Stimulated activated memory B cell treated with anti-CD40 and anti-IgM and Interleukin-4, amounts not matched to agents 10 μg/mL and 1 μg/mL and 100 μg/mL, for 72 hours (primary cell): Measurements from ENCODE around the gene EMILIN3.
A peak's percentile ranks its signal among the peaks of the same experiment; 100 is the strongest.

ENCODE experiments used
- ATAC-seq: fragments of 150-1000 bp; cut with Tn5 transposase; 2 replicates; pipeline ENCODE4 v1.10.0; 2021
- H3K27ac Mint-ChIP-seq: one replicate; pipeline ENCODE4 v1.8.0; 2022; ENCODE audit warnings: mild to moderate bottlenecking, mixed read lengths
- H3K27me3 Mint-ChIP-seq: one replicate; pipeline ENCODE4 v1.8.0; 2022; ENCODE audit warnings: mixed read lengths
- H3K36me3 Mint-ChIP-seq: one replicate; pipeline ENCODE4 v1.8.0; 2022; ENCODE audit warnings: mixed read lengths
- H3K4me1 Mint-ChIP-seq: one replicate; pipeline ENCODE4 v1.8.0; 2022; ENCODE audit warnings: mixed read lengths
- H3K4me3 Mint-ChIP-seq: one replicate; pipeline ENCODE4 v1.8.0; 2022; ENCODE audit warnings: mild to moderate bottlenecking, moderate library complexity, mixed read lengths
- H3K9me3 Mint-ChIP-seq: one replicate; pipeline ENCODE4 v1.8.0; 2022; ENCODE audit warnings: mixed read lengths

EMILIN3 gene

GRCh38 chr20:41366546-41367392 lies at the start of gene EMILIN3:
Gene EMILIN3, minus strand, starts transcription at chr20:41366818. Its CDS starts 184 bp downstream, at chr20:41366634.
- ATAC-seq = no peak
- Mint-ChIP-seq H3K4me3 (peak within 1 kb of the TSS; percentile 11), H3K4me1 (peaks cover 12% of the 10 kb centered on the region), H3K9me3 (peaks cover 5% of the 10 kb centered on the region), H3K27ac (no peak within 1 kb of the TSS), H3K36me3 (peaks cover 5% of the 10 kb centered on the region), H3K27me3 (peaks cover 67% of the 10 kb centered on the region)

DNA sequence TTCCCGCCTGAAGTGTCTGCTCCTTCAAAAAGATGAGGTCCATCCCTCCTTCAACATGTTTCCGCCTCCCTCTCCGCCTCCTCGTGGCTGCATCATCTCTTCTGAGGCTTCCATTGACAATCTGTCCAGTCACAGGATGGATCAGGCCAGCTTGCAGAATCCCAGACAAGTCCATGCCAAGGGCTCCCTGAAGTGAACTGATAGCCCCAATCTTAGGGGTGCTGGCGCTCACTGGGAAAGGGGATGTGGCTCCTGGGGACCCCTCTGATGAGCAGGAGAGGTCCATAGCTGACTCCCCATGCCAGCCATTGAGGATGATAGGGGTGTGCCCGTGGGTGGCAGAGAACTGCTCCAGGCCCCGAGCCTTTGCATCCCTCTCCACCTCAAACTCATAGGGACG lies 48.6 kb upstream of the EMILIN3 start:
- Mint-ChIP-seq H3K27me3 (no peaks in the 10 kb centered on the region), H3K9me3 (no peaks in the 10 kb centered on the region), H3K4me3 (no peak overlapping the region), H3K4me1 (no peaks in the 10 kb centered on the region), H3K27ac (no peak overlapping the region), H3K36me3 (peaks cover 68% of the 10 kb centered on the region)
- ATAC-seq = no peak

- Mint-ChIP-seq H3K27me3 (no peaks in the 10 kb centered on the region), H3K36me3 (peaks cover 75% of the 10 kb centered on the region), H3K9me3 (no peaks in the 10 kb centered on the region), H3K27ac (no peak overlapping the region), H3K4me1 (no peaks in the 10 kb centered on the region), H3K4me3 (no peak overlapping the region)
- ATAC-seq = no peak
These were observed 46.6 kb upstream of the EMILIN3 start for GRCh38 chr20:41413169-41413568.

- no peak overlapping the region for H3K4me3 Mint-ChIP-seq
- H3K27me3 Mint-ChIP-seq = no peaks in the 10 kb centered on the region
- H3K4me1 Mint-ChIP-seq = no peaks in the 10 kb centered on the region
- ATAC-seq = no peak
- no peak overlapping the region for H3K27ac Mint-ChIP-seq
- H3K36me3 Mint-ChIP-seq = peaks cover 68% of the 10 kb centered on the region
- H3K9me3 Mint-ChIP-seq = no peaks in the 10 kb centered on the region
These were observed 45.9 kb upstream of the EMILIN3 start for GRCh38 chr20:41412324-41413120.

DNA sequence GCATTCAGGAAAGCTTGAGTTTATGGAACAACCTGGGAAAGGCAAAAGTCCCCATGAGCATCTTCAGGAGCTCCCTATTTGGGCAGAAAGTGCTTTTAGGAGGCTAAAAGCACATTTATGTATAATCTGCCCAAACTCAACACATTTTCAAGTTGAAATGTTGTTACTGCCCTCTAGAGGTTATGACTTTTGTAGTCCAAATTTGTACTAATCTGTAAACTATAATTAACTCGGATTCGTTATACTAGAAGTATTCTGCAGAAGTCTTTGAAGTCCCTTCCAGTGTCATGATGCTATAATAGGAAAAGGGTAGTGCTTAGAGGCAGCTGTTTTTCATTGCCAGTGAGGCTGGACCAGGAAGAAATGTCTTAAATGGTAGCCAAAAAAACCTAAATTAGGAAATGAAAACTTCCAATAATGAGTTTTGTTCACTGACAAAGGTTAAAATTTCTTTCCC lies 44.8 kb upstream of the EMILIN3 start:
- peaks cover 72% of the 10 kb centered on the region for H3K36me3 Mint-ChIP-seq
- H3K9me3 Mint-ChIP-seq = no peaks in the 10 kb centered on the region
- no peak overlapping the region for H3K27ac Mint-ChIP-seq
- no peak overlapping the region for H3K4me3 Mint-ChIP-seq
- no peaks in the 10 kb centered on the region for H3K27me3 Mint-ChIP-seq
- ATAC-seq = no peak
- no peaks in the 10 kb centered on the region for H3K4me1 Mint-ChIP-seq

GRCh38 chr20:41408986-41409385 lies 42.4 kb upstream of the EMILIN3 start:
- no peak for ATAC-seq
- Mint-ChIP-seq H3K27me3 (no peaks in the 10 kb centered on the region), H3K36me3 (peaks cover 66% of the 10 kb centered on the region), H3K27ac (no peak overlapping the region), H3K9me3 (no peaks in the 10 kb centered on the region), H3K4me1 (no peaks in the 10 kb centered on the region), H3K4me3 (no peak overlapping the region)

DNA sequence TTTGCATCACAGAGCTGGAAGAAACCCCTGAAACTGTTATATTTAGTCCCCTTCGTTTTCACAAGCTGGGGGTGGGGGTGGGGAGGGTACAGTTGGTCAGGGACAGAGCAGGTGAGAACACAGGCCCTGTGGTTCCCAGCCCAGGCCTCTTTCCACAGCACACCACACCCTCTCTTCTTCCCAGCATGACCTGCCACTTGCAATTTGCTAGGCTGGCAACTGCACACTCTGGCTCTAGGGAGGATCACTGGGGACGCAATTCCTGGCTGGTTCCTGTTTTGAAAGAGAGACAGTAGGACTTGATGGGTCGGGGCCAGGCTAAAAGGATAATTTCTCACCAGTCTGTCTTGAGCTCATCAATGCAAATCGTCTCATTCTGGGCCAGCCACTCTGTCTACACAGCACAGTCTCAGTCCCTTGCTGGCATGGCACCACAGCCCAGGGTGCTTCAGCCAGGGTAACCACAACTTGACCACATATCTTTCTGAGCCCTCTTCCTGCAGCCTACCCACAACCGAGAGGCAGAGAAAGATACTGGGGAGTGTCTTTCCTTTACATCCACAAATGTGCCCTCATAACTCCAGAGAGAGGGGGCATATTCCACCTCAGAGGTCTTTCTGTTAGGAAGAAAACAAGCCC lies 41.7 kb upstream of the EMILIN3 start:
- H3K4me3 Mint-ChIP-seq = no peak overlapping the region
- peaks cover 66% of the 10 kb centered on the region for H3K36me3 Mint-ChIP-seq
- ATAC-seq = peak; percentile 39
- H3K4me1 Mint-ChIP-seq = no peaks in the 10 kb centered on the region
- no peaks in the 10 kb centered on the region for H3K9me3 Mint-ChIP-seq
- no peaks in the 10 kb centered on the region for H3K27me3 Mint-ChIP-seq
- H3K27ac Mint-ChIP-seq = no peak overlapping the region

- Mint-ChIP-seq H3K27ac (no peak overlapping the region), H3K27me3 (no peaks in the 10 kb centered on the region), H3K9me3 (no peaks in the 10 kb centered on the region), H3K4me1 (no peaks in the 10 kb centered on the region), H3K4me3 (no peak overlapping the region), H3K36me3 (peaks cover 67% of the 10 kb centered on the region)
- no peak for ATAC-seq
These were observed 41.0 kb upstream of the EMILIN3 start for GRCh38 chr20:41407607-41408006.

DNA sequence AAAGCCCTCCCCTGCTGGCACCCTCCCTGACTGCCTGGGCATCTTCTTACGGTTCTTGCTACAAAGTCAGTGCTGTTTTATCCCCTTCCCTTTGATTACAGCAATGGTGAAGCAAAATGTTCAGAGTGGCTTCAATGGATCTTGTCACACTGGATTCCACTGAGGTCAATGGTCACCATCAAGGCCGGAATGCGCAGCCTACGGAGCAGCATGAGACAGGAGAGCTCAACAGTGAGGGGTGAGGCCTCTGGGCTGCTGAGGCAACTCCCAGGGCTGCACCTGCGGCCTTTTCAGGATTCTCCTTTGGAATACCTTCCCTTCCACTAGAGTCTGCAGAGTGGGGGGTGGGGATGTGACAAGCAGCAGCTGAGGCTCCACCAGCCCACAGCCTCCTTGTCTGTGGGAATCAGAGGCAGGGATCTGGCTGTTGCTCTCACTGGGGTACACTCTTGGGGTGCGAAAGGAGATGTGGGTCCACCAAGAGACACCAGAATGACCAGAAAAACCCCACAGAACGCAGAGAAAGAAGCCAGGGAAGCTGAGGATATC lies 40.4 kb upstream of the EMILIN3 start:
- Mint-ChIP-seq H3K9me3 (no peaks in the 10 kb centered on the region), H3K36me3 (peaks cover 65% of the 10 kb centered on the region), H3K4me1 (no peaks in the 10 kb centered on the region), H3K27me3 (no peaks in the 10 kb centered on the region), H3K4me3 (no peak overlapping the region), H3K27ac (no peak overlapping the region)
- no peak for ATAC-seq

GRCh38 chr20:41406353-41406752 lies 39.7 kb upstream of the EMILIN3 start:
- ATAC-seq = no peak
- Mint-ChIP-seq H3K4me3 (no peak overlapping the region), H3K27me3 (no peaks in the 10 kb centered on the region), H3K36me3 (peaks cover 65% of the 10 kb centered on the region), H3K4me1 (no peaks in the 10 kb centered on the region), H3K9me3 (no peaks in the 10 kb centered on the region), H3K27ac (no peak overlapping the region)

- ATAC-seq = no peak
- H3K9me3 Mint-ChIP-seq = no peaks in the 10 kb centered on the region
- no peaks in the 10 kb centered on the region for H3K4me1 Mint-ChIP-seq
- H3K27ac Mint-ChIP-seq = no peak overlapping the region
- H3K36me3 Mint-ChIP-seq = peaks cover 58% of the 10 kb centered on the region
- no peak overlapping the region for H3K4me3 Mint-ChIP-seq
- no peaks in the 10 kb centered on the region for H3K27me3 Mint-ChIP-seq
These were observed 38.8 kb upstream of the EMILIN3 start for GRCh38 chr20:41405436-41405835.

- no peaks in the 10 kb centered on the region for H3K27me3 Mint-ChIP-seq
- H3K9me3 Mint-ChIP-seq = no peaks in the 10 kb centered on the region
- ATAC-seq = no peak
- no peaks in the 10 kb centered on the region for H3K4me1 Mint-ChIP-seq
- no peak overlapping the region for H3K4me3 Mint-ChIP-seq
- peaks cover 43% of the 10 kb centered on the region for H3K36me3 Mint-ChIP-seq
- H3K27ac Mint-ChIP-seq = no peak overlapping the region
These were observed 37.0 kb upstream of the EMILIN3 start for GRCh38 chr20:41403604-41404003.

DNA sequence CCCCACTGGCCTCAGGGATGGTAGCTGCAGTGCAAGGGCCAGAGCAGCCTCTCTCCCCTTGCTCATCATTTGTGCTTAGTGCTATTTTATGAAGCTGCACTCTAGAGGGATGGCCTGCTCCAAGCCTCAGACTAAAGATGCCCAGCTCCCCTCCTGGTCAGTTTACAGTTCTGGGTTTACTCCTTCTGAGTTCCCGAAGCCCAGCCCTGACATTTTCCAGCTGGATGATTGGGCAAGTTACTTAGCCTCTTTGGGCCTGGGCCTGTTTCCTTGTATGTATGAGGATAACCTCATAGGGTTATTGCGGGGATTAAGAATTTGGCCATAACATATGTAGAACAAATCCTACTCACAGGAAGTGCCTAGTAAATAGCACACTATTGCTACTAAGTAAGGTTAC lies 31.8 kb upstream of the EMILIN3 start:
- H3K27ac Mint-ChIP-seq = no peak overlapping the region

DNA sequence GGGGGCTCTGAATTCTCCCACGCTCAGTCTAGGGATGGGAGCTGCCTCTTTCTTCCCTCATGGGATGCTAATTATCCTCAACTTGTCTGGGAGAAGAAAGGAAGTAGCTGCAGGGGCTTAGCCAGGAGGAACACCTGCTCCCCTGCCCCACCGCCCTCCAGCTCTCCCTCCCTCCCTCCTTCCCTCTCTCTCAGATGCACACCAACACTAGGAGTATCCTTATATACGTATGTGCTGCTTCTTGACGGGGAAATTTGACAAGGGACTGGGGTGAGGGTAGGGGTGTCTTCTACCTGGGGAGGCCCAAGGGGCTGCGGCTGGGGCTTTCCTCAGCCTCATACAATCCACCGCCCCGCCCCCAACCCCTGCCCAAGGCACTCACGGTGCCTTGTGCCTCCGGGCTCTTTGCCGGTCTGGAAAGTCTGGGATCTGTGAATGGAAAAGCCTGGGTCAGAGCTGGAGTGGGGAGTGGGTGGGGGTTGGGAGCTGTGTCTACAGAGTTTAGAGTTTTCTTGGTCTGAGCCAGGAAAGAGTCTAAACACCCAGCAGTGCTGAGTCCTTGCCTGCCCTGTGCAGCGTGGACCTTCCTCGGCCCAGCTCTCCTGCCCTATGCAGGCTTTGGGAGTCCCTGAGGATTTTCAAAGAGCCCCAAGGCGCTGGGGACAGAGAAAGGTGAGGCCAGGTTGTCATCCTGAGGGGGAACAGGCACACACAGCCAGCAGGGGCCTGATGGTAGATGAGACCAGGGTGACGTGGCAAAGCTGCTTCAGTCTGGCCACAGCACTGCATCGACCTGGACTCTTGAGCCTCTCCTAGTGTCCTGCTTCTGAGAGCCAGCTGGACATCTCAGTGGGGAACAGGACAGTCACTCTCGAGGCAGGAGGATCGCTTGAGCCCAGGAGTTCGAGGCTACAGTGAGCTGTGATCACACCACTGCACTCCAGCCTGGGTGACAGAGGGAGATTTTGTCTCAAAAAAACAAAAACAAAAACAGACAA lies 29.3 kb upstream of the EMILIN3 start:
- H3K27ac Mint-ChIP-seq = no peak overlapping the region
- no peak overlapping the region for H3K4me3 Mint-ChIP-seq
- no peak for ATAC-seq
- H3K4me1 Mint-ChIP-seq = no peaks in the 10 kb centered on the region
- H3K36me3 Mint-ChIP-seq = no peaks in the 10 kb centered on the region
- peaks cover 3% of the 10 kb centered on the region for H3K9me3 Mint-ChIP-seq
- H3K27me3 Mint-ChIP-seq = no peaks in the 10 kb centered on the region

More for the DNA sequence above, 31.8 kb upstream of the EMILIN3 start:
- H3K36me3 Mint-ChIP-seq = peaks cover 12% of the 10 kb centered on the region
- H3K9me3 Mint-ChIP-seq = no peaks in the 10 kb centered on the region
- H3K4me1 Mint-ChIP-seq = no peaks in the 10 kb centered on the region
- H3K27me3 Mint-ChIP-seq = no peaks in the 10 kb centered on the region
- ATAC-seq = no peak
- no peak overlapping the region for H3K4me3 Mint-ChIP-seq
